CD4-positive, alpha-beta T cell treated with Interleukin-1 beta for 1 hour (primary cell): ENCODE measurements around the gene EPHA1.

Source experiments
- DNase-seq, 2 donors: peaks; one replicate each; pipeline ENCODE4 v3.0.0-alpha.2; 2020 to 2022

The EPHA1 gene

DNA sequence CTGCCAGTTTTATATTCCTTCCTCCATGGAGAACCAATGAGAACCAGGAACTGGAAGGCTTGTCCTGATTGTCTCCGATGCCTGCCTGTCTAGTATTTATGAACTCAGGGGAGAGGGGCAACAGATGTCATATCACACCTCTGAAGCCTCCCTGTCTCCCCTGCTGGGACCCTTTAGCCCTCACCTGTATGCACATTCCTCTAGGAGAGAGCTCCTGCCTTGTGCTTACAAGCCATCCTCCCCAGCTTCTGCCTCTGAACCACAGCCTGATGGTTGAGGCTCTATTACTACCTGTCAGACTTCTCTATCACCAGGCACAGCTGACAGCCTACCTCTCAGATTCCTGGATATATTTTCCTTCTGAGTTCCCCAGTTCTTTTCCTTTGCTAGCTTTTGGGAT, 40.3 kb downstream of the EPHA1 start:
- DNase-seq: no peak

DNA sequence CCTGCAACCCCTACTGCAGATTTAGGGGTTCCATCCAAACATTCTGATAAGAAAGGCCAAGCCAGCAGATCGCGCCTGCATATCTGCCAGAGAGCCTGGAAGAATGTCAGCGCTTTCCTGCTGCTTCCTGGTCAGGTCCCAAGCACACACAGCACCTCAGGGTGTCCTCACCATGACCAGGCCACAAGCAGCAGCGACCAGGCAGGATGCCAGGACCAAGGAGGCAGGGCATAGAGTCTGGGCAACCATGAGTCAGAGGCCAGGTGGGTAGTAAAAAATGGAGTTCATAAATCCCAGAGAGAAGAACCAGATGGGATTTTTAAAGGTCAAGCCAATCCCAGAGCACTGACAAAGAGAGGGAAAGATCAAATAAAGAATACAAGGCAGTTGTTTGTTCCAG, 40.7 kb downstream of the EPHA1 start:
- no peak for DNase-seq

DNA sequence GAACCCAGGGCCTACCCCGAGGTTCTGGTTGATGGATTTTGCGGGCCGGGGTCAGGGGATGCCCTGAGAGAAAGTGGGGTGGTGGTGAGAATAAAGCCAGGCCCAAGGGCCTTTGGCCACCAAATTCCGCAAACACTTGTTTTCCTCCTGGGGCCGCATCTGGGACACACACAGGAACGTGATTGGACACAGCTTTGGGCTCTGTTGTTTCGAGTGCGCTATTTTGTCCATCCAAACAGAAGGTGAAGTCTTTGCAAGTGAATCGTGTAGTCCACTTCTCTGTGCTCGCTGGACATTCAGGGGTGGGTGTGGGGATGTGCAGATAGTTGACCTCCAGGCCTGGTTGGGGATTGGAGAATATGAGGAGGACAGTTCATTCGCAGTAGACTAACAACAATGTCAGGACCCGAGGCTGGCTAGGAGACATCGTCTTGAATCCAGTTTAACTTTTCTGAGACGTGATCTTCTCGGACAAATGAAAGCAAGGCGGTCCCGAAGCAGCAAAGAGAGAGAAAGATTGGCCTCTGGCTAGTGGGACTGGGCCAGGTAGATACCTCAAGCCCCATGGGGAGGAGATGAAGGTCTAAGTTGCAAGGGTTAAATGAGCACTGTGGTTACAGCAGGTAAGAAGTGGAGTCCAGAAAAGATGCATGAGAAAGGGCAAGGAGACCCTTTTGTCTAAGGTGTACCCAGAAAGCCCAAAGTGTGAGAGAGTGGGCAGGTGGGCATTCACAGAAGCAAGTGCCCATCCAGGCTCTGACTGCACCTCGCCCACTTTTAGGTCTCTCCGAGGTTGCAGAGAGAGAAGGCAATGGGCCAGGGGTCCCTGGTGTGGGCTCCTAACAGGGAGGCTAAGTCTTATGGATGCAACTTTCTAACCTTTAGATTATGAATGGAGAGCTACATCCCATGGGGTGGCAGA, 45.4 kb downstream of the EPHA1 start:
- no peak for DNase-seq

DNA sequence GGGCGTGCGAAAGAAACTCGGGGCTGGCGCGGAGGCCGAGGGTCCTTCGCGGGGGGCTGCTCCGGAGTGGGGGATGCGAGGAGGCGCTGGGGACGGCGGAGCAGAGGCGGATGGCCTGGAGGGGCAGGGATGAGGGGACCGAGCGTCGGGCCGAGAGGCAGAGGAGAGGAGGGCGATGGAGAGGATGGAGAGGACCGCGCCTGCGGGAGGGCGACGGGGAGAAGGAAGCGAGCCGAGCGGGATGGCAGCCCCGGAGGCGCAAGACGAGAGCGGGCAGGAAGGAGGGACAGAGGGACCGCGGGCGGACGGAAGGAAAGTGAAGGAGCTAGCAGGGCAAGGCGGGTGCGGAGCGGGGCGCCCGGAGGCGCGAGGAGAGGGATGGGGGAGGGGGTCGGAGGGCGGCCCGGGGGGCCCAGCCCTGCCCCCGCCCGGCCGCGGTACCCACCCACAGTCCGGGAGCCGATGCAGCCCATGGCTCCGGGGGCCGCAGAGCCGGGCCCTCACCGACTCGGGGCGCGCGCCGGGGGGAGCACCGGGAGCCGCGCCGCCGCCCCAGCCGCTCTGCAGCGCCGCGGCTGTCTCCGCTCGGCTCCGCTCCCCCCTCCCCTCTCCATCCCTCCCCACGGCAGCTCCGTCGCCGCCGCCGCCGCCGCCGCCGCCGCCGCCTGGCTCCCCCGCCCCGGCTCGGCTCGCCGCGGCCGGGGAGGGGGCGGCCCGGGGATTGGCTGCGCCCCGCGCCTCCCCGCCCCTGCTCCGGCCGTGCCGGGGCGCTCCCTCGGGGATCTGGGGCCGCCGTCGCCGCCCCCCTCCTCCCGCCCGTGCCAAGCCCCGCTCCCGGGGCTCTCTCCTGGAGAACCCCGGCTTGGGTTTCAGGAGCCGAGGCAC, 46.3 kb downstream of the EPHA1 start, which contains the start of gene FAM131B:
FAM131B (minus strand) TSS at position 583 of the 885 bp plus-strand sequence; CDS start at position 473, 110 bp downstream.
- peak in 1 of 2 donors; percentile 48 for DNase-seq

DNA sequence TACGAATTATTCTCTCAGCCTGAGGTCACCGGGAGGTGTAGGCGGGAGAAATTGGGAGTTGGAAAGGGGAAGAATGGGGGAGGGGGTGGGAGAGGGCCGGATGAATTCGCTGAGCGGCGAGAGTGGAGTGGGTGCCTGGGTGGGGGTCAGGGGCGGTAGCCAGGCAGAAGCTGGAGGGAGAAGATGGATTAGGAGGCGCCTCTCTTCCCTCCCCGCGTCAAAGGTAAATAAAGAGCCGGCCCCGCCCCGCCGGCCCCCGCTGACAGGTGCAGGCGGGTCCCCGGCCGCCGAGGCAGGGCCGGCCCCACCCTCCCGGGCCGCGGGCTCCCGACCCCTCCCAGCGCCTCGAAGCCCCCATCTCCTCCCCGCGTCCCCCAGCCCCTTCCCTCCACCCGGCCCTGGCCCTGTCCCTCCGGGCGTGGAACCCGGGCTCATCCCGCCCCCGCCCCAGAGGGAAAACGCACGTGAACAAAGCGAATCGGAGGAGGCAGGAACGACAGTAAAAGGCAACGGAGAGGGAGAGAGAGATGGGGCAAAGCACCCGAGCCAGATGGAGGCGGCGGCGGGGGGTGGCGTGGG, 47.0 kb downstream of the EPHA1 start:
- DNase-seq: no peak

DNA sequence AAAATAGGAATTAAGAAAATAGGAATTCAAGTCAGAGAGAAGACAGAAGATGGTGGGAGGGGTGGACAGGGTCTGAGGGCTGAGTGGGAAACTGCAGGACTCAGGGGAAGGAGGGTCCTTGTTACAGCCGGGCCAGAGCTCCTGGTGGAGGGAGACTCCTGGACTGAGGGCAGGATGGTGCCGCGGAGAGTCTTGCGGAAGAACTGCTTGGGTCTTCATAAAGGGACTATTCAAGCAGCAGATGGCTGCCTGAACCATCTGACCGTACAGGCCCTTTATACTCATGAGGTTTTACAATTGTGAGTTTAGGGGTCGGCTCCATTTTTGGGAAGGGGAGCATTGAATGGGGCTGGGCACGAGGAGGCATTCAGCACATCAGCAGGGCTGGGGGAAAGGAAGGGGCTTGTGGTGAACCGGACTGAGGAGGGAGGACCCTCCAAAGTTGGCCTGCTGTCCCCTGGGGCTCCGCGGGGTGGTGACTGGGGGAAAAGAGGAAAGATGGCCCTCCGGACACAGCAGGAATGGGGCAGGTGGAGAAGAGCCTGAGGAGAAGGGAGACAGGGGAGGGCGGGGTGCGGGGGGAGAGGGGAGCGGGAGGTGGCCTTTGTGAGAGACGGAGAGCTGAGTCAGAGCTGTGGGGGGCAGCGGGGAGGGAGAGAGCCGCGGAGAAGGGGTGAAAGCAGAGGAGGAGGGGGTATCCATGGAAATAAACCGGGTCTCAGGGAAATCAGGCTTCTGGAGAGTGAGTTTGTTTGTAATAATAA, 47.7 kb downstream of the EPHA1 start:
- no peak for DNase-seq

DNA sequence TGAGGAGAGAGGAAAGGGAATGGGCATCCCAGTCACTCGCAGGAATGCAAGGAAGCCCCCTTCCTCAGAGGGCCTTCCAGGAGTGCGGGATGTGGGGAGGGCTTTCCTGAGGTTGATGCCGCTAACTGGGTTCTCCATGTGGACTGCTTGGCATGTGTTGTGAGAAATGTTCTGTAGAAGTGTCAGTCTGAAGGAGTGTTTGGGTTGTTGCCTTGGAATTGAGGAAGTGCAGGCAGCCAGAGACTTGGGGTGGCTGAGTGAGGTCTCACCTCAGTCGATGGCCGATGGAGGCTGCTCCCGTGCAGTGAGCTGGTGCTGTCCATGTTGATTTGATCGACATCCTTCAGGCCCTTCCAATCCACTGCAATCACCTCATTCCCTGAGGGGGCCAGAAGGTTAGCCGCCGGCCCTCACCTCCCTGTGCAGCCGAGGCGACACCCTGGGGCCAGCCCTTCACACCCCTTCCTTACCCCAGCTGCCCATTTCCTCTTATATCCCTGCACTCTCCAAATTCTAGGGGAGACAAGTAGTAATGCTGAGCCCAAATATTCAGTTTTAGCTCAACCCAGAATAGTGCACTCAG, 48.8 kb downstream of the EPHA1 start:
- no peak for DNase-seq

DNA sequence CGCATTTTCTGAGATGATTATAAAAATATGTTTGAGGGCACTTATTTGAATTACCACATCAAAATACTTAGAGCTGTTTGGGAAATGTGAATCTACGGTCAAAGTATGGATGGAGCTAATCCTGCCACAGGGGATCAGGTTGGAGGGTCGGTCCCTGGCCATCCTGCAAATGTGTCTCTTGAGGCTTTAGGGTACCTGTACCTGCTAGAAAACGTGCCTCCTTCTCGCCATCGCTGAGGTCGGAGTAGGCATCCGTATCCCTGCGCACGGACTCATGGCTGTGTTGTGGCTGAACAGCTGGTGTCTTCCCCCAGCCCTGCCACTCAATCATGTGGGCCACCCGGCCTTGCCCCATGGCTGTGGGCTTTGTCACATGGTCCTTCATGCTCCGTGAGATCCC, 50.0 kb downstream of the EPHA1 start:
- DNase-seq: no peak

DNA sequence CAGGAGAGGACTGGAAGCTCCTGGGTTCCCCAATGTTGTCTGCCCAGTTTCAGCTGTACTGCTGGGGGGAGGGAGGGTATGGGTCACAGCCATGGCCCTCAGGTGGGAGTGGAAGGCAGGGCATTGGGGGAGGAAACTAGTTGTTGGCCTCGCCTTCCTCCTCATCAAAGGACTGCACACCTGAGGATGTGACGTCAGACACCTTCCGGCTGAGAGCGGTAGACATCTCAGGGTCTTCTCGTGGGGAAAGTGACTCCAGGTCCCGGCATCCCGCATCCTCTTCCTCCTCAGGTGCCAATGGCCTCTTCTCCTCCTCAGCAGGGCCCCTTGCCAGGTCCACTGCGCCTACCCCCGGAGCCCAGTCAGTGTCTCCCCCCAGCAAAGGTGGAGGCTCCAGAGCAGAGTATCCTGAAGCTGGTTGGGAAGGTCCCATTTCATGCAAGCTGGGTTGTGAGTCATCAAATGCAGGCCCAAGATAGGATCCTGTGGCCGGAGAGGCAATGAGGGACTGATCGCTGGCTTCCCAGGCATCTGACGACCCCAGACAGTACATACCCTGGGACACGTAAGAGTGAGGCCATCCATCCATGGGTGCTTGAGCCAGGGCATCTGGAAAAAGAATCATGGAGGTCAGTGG, 52.1 kb downstream of the EPHA1 start:
- no peak for DNase-seq

DNA sequence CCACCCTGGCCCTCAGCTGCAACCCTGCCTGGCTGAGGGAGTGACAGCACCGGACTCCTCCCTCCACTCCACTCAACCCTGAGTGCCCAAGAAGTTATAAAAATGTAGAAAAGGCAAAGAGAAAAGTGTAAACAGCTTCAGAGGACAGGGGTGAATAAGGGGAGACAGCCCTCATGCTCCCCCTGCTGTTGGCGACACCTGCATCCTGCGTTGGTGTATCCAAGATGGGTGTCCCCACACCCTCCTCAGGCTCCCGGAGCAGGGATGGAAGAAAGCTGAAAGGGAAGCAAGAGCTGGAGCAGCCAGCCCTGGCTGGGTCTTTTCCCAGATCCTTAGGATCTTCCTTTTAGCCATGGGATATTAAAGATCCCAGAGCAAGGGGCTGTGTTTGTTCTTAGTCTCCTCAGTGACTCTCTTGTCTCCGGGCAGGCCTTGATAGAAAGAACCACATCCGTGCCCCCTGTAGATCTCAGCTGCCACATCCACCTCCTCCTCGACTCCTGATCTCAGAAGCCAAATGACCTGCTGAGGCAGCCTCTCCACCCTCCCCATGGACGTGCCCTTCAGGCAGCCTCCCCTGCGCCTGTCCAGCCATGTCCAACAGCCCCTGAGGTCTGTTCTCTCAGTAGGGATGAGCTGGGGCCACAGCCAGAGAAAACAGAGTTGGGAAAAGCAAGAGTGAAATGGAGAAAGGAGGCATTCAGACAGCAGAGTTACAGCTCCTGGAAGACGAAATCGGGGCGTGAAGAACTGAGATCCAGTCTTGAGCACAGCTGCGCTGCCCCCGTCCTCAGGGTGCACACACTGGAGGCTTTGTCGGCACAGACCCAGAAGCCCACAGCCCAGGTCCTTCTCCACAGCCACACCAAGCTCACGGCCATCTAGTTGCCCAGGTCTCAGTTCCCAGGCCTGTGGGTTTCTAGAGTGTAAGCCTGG, 52.9 kb downstream of the EPHA1 start:
- no peak for DNase-seq

DNA sequence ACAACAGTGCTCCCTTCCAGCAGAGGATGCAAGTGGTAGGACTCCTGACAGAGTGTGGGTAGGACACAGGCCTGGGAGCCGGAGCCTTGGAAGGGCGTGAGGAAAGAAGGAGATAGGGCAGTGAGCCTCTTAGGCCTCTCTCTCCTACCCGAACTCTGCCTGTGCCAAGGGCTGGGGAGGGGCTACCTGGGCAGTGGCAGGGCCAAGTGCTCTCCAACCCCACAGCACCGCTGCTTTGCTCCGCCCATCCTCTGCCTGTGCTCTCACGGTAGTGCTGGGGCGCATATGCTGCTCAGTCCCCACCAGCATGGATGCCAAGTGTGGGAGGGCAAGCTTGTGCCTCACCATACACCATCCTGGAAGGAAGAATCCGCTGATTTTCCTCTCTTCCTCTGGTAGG, 53.7 kb downstream of the EPHA1 start:
- DNase-seq: no peak

DNA sequence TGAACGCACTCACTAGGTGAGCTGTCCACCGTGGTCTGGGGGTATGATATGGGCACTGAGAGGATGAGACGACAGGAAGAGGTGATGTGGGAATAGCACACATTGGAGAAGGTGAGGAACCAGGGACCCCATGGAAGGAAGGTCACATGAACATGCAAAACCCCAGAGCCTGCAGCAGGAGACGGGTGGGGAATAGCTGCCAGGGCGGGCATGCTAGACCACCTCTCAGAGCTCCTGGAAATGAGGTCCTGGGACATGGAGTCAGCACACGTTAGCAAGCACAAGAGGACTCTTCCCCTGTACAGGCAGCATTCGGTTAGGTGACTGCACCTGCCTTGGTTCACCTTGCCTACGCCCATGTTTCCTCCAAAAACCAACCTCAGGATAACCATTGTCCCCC, 54.3 kb downstream of the EPHA1 start:
- DNase-seq: no peak

DNA sequence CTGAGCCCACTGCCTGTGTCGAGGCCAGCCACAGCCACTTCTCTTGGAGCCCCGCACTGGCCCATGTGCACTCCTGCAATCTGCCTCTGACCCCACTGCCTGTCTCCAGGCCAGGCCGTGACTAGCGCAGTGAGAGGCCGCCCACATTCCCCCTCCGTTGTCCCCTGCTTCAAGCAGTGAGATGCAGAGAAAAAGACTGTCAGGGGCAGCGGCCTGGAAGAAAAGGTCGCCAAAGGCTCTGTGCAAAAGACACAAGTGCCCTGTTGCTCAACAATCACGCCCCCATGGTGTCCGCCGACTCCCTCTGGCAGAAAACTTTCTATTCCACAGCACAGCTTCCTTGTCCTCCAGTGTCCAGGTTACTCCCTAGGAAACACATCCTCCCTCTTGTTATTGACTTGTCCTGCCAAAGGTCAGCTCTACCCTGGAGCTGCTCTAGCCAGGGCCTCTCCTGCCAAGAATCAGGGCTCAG, 56.1 kb downstream of the EPHA1 start:
- DNase-seq: no peak

DNA sequence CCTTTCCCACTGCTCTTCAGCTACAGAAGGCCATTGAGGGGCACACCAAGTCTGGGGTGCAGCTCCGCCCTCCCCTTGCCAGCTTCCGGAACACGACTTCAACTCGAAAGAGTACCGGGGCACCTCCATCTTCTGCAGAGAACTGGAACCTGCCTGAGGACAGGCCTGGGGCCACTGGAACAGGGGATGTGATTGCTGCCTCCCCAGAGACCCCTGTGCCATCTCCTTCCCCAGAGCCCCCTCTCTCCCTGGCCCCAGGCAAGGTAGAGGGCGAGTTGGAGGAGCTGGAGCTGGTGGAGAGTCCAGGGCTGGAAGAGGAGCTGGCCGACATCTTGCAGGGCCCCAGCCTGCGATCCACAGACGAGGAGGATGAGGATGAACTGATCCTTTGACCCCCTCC, 57.1 kb downstream of the EPHA1 start:
- no peak for DNase-seq

DNA sequence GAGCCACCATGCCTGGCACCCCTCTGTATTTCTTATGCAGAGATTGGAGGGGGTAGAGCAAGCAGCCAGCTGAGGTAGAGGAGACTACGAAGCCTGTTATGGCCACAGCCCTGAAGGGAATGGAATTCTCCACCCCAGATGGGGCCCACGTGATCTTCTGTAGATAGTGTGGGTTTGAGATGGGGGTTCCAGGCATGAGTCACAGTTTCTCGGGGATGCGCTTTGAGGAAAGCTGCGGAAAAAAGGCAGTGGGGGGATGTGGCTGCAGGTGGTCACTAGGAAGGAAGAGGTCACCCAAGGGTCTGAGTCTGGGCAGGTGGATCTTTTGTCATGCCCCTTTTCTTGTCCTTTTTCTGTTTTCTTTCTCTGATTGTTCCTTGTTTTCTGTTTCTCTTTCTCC, 57.6 kb downstream of the EPHA1 start:
- no peak for DNase-seq

DNA sequence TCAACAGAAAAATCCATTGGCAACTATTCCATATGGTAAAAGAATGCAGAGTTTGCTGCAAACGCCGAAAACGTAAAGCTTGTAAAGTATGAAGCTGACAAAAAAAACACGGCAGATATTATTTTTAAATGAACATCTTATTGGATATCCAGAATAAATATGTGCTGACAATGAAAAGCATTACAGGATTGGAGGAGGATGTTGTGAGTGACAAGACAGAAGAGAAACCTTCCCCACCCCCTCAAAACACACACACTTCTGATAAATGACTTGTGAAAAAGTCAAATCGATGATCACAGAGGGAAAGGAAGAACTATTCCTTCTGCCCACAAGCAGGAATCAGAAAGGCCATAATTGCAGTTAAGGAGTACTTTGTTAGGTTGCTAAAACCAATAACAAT, 60.7 kb downstream of the EPHA1 start:
- no peak for DNase-seq

DNA sequence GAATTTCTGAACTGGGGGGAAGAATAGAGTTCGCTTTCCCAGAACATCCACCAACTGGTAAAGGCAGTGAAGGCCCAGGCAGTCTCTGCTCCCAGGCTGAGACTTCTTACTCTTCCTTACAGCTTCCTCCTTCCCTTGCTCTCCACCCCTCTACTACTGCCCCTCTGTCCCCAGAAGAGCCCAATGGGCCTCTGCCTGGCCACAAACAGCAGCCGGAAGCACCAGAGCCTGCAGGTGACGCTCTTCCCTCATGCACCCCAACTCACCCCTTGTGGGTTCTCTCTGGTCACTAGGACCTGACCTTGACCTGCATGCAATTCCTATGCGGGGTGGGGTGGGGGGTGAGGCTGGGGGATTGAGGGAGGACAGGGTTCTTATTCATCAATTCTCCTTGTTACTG, 62.6 kb downstream of the EPHA1 start:
- DNase-seq: no peak

DNA sequence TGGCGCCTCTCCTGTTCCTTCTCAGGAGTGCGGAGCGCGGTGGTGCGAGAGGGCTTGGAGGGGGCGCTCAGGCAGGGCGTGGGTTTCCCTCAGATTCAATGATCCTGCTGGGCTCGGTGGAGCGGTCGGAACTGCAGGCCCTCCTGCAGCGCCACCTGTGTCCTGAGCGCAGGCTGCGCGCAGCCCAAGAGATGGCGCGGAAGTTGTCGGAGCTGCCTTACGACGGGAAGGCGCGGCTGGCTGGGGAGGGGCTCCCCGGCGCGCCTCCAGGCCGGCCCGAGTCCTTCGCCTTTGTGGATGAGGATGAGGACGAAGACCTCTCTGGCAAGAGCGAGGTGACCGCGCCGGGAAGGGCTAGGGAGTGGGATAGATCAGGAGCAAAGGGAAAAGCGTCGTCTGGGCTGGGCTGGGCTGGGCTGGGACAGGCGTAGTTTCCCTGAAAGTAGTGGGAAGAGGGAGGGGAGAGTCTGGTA, 63.2 kb downstream of the EPHA1 start:
- DNase-seq: peak; percentile 63 to 67

DNA sequence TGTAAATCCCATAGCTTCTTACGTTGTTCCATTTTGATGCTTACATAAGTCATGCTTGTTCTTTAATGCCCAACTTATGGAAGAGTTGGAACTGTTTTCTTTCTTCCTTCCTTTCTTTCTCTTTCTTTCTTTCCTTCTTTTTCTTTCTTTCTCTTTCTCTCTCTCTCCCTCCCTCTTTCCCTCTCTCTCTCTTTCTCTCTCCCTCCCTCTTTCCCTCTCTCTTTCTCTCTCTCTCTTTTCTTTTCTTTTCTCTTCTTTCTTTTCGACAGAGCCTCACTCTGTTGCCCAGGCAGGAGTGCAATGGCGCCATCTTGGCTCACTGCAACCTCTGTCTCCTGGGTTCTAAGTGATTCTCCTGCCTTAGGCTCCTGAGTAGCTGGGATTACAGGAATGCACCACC, 65.1 kb downstream of the EPHA1 start:
- DNase-seq: no peak

DNA sequence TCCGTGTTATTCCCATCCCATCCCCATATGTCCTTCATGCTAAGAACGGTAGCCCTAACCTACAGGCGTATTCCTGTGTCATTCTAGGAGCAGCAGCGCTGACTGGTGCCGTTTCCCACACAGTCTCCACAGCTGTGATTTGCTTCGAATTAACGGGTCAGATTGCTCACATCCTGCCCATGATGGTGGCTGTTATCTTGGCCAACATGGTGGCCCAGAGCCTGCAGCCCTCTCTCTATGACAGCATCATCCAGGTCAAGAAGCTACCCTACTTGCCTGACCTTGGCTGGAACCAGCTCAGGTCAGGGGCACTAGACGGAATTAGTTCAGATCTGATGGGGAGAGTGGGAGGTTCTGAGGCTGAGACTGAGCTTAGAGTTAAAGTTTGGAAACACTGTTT, 66.8 kb downstream of the EPHA1 start:
- no peak for DNase-seq
